GM21447 (cell line): ENCODE results near the gene EHMT1.
"Not testable (repeated sequence)": the region's sequence is repeated elsewhere in the genome, so short reads cannot be mapped to it uniquely, and the experiment has no call there.

Source experiments
- ATAC-seq: cut with Tn5 transposase; IDR thresholded peaks from one replicate; pipeline ENCODE4 v1.9.1; 2021; ENCODE audit not compliant: unreplicated experiment

Gene EHMT1

DNA sequence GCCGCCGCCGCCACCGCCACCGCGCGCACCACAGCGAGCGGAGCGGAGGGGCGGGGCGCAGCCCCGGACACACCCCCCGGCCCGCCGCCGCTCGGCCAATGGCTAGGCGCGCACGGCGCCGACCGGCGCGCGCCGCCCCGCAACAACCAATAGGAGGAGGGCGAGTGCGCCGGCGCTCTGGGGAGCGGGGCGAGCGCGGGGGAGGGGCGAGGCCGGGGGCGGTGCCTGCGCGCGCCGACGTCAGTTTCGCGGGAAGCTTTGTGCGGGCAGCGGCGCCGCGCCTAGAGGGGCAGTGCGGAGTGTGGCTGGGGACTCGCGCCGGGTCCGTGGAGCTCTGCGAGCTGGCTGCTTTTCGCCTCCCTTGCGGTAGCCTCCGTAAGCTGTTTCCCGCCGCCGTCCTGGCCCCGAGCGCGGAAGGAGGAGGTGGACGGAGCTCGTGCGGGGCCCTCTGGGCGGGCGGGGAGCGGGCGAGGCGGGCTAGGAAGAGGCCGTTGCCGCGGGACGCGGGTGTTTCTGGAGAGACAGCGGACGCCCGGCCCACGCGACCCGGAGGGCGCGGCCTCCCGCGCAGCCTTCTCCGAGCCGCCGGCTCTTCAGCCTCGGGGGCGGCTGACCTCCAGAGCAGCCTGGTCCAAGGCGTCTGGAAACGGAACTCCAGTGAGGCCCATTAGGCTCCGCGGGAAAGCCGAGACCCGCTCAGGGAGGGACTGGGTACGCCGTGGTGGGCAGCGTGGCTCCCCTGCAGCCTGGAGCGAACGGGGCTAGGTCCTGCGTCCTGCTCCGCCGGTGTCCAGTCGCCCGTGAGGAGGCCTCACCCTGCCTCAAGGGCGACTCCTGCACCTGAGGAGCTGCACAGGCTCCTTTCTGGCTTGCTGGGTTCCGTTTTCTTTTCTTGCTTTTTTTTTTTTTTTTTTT is 28.1 kb upstream of the EHMT1 start, which contains the start of gene ZMYND19:
TSS of gene ZMYND19 (minus strand) at position 44 of the 915 bp plus-strand sequence. CDS start 249 bp downstream, outside the sequence.
- peak; percentile 74 for ATAC-seq

DNA sequence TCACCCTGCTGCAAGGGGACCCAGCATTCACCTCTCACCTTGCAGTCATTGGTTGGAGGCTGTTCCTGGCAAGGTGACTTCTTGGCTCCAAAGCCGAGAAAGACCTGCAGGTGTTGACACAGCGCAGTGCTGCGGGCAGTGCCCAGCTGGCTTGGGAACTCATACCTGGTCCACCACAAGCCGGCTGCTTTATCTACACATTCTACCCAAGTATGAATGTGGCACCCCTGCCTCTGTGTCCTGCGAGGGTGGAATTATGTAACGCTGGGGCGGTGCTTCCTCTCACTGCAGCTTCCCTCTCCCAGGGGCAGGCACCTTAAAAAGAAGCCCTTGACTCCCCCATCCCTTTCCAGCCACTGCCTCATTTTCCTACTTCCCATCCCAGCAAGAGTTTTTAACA is 26.0 kb upstream of the EHMT1 start:
- no peak for ATAC-seq

DNA sequence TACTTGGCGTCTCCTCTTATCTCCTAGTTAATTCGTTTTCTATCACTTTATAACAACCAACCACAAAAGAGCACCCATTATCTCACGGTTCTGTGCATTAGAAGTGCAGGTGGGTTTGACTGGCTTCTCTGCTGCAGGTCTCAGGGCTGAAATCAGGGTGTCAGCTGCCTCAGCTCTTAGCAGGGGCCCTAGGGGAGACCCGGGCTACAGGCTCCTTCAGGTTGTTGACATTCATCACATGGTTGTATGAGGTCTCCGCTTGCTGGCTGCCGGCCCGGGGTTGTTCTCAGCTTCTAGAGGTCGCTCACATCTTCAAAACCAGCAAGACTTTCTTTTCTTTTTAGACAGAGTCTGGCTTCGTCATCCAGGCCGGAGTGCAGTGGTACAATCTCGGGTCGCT is 25.6 kb upstream of the EHMT1 start:
- no peak for ATAC-seq

DNA sequence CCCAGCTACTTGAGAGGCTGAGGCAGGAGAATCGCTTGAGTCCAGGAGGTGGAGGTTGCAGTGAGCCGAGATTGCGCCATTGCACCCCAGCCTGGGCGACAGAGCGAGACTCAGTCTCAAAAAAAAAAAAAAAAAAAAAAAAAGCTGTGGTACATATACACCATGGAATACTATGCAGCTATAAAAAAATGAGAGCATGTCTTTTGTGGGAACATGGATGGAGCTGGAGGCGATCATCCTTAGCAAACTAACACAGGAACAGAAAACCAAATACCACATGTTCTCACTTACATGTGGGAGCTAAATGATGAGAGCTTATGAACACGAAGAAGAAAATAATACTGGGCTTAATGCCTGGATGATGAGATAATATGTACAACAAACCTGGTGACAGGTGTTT is 22.2 kb upstream of the EHMT1 start:
- not testable (repeated sequence) for ATAC-seq

DNA sequence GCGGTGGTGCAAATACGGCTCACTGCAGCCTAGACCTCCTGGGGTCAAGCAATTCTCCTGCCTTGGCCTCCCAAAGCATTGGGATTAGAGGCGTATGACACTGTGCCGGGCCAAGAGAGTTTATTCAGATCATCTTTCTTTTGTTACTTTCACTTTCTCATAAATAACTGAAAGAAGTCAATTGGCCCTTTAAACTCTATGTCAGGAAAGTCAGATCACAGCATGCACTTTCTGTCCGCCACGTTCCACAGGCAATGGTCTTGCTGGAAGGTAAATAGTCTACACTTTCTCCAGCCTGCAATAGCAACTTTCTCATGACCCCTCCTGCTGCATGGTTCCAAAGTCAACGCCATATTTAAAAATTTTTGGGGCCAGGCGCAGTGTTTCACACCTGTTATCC is 19.9 kb upstream of the EHMT1 start:
- ATAC-seq: no peak

DNA sequence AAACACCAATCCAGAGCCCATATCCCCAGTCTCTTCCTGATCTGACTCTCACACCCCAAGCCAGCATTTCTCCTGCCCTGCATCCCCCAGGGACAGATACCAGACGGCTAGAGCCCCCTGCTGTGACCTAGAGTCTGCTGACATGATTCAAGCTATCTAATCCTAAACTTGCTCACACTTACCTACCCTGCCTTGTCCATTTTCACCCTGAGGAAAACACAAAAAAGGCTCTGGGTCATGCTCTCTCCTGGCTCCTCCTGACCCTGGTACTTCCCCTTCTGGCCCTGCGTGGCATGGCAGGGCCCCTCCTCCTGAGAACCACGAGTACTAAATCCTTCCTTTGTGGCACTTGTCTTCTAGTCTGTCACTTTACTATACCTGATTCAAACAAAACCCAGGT is 16.1 kb upstream of the EHMT1 start:
- no peak for ATAC-seq

DNA sequence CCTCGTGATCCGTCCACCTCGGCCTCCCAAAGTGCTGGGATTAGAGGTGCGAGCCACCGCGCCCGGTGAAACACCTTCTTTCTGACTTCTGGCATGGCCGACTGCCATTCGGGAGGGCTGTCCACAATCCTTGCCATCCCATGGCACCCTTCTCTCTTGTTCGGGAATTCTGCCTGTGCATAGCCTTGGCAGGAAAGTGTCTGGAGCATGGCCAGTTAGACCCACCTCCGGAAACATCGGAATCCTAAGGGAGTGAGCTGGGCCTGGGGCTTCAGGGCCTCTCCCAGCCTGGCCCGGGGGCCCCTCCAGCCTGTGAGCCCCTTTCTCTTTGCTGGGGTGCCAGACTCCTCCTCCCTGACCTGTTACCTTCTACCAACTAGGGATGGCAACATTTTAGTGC is 14.9 kb upstream of the EHMT1 start:
- ATAC-seq: no peak

DNA sequence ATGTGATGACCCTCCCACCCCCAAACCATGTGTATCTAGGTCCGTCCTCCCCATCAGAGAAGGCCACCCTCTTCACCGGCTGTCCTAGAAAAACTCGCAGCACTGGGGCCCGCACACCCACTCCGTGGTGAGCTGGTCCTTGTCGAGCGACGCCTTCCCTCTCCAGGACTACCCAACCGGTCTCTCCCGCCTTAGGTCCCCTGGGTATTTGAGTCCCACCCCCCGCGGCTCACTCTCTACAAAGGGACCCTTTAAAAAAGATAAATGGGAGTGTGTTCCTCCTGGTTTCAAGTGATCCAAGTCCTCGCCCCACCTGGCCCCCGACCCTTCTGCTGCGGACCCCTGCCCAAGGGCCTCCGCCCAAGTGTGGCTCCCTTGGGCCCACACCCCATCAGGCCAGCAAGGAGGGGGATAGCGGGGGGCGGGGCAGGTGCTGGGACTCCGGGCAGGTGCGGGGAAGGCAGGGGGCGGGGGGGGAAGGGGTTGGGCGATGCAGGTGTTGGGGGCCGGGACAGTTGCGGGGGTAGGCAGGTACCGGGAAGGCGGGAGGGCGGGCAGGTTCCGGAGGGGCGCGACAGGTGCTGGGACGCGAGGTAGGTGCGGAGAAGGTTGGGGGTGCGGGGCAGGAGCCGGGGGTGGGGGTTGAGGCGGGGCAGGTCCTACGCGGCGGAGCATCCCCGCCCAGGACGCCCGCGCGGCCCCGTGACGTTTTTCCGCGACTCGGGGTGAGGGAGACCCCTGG is 14.3 kb upstream of the EHMT1 start:
- ATAC-seq: no peak

DNA sequence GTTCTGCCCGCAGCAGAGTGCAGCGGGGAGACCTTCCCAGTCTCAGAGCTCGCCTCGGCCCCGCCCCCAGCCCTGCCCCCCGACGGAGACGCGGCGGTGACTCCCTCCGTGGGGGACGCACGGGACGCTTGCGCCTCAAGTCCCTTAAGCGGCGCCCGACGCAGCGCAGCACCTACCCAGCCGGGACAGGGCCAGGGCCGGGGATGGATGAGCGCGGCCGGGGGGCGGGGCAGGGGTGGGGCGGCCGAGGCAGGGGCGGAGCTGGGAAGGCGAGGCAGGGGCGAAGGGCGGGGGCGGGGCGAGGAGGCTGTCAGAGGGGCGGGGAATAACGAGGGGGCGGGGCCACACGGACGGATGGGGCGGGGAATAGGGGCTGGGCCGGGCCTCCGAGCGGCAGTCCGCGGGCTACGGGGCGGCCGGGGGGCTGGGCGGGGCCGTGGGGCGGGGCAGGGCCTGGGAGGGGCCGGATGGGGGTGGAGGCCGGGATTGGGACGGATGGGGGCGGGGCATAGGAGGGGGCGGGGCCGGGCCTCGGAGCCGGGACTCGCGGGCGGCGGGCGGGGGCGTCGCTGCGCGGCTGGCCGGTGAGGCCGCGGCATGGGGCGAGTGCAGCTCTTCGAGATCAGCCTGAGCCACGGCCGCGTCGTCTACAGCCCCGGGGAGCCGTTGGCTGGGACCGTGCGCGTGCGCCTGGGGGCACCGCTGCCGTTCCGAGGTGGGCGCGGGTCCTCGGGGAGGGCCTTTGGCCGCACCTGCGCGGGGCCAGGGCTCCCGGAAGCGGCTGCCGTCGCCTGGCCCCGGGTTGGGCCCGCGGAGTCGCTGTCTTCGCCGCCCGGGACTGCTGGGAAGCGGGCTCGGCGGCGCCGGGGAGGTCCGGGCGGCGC is 13.4 kb upstream of the EHMT1 start, which contains the start of gene ARRDC1:
TSS of gene ARRDC1 (plus strand) at position 566 of the 884 bp plus-strand sequence. CDS start at position 598, 32 bp downstream.
- ATAC-seq: peak; percentile 65

DNA sequence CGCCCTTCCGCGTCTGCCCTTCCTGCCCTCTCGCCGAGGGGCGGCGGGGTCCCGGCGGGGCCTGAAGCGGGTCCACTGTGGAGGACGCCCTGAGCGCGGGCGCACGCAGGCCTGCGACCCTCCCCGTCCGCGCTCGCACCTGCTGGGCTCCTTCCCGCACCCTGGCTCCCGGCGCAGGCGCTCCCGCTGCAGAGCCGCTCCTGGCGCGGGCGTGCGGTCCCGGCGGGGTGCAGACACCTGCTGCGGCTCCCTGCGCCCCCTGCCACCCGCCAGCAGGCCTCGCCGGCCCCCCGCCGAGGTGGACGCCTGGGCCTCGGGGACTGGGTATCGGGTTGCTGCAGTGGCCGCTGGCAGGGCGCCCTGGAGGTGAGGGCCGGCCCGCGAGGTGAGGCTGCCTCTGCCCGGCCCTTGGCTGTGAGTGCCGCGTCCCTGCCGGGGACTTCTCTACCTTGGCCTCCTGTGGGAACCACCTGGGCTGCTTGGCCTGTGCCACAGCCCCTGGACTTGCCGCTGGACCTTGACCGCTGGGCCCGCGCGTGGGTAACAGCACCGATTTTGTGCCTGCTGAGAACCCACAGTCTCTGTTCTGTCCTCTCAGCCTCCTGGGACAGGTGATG is 12.7 kb upstream of the EHMT1 start:
- peak; percentile 1 for ATAC-seq

DNA sequence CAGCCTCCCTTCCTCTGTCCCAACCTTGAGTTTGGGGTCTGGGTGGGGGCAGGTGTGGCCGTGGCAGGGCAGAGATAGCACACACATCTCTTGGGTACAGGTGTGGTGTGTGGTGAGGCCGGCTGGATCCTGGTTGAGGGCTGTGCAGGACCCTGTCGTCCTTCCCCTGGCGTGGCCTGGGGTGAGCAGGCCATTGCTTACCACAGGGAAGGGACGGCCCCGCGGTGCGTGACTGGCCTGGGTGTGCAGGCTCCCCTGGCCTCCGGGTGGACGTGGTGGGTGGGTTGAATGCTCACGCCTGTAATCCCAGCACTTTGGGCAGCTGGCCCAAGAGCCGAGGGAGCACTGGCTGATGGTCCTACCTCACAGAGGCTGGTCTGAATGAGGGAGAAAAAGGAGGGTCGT is 12.1 kb upstream of the EHMT1 start:
- ATAC-seq: no peak

DNA sequence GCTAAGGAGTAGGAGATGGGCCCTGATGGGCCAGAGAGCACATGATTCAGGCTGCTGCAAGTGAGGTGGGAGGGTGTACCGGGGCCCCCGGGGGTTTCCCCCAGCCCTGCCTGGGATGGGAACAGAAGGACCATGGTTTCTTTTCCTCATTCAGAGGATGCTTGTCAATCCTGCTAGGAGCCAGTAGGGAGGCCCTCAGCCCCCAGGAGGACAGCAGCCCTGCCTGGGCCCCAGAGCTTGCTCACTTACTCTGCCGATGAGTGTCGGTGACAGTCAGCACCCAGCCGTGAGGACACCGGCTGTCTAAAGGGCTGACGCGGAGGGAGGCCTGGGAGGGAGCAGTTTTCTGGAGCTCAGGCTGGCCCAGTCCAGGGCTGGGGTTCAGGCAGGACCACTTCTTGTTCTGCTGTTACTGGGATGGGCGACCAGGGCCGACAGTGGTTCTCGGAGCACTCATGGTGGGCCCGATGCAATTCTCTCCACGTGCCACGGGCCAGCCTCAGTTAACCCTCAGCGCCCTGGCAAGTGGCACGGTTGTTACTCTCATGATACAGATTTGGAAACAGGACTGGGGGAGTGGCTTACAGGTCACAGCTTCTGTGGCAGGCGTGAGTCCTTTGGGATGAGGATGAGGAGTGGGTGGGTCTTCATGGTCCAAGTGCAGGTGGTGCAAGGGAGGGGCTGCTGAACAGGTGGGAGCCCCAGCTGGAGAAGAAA is 11.5 kb upstream of the EHMT1 start:
- ATAC-seq: no peak

DNA sequence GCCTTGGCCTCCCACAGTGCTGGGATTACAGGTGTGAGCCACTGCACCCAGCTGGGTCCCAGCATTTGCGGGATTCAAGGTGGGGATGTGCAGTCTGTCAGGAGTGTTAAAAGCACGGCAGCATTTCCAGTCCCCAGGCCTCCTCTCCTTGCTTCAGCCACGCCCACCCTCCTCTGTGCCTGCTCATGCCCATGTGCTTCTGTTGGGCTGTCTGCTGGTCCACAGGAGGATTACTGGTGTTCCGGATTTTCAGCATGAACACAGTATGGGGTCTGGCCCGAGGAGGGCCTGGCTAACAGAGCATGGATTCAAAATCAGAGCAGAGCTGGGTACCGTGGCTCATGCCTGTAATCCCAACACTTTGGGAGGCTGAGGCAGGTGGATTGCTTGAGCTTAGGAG is 7.9 kb upstream of the EHMT1 start:
- ATAC-seq: no peak

DNA sequence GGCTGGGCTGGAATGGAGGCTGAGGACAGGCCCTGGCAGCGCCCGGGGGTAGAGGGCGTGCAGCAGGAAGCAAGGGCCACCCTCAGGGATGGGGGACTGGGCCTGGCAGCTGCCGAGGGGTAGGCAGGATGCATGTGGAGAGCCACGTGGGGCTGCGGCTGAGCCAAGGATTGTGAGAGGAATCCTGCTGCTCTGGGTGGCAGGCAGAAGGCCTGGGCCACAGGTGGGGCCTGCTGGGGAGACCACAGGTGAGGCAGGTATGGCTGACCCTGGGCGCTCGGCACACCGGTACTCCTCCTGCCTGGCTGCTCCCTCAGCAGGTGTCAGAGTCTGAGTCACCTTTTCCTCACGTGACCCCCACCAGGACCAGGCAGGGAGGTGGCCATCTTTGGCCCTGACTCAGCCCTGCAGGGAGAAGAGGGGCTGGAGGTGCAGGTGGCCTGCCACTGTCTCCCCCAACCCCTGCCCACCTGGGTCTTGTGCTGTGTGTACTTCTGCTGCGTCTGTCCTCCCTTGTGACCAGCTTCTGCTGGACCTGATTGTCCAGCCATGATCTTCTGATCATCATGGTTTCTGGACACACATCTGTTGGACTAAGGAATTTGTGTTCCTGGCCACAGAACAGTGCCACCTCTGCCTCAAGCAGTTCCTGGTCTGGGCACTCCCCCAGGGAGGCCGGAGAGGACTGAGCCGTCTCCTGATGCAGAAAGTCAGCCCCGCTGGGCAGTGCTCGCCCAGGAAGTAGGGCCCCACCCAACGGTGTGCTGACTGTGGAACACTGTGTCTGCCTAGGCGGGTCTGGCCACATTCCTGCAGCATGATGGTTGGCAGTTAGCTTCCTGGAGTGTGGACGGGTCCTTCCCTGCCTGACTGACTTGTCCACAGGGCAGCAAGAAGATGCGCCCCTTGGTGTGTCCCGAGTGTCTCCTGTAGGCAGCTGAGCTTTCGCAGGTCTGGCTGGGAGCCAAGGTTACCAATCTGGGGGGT is 6.9 kb upstream of the EHMT1 start:
- ATAC-seq: no peak

DNA sequence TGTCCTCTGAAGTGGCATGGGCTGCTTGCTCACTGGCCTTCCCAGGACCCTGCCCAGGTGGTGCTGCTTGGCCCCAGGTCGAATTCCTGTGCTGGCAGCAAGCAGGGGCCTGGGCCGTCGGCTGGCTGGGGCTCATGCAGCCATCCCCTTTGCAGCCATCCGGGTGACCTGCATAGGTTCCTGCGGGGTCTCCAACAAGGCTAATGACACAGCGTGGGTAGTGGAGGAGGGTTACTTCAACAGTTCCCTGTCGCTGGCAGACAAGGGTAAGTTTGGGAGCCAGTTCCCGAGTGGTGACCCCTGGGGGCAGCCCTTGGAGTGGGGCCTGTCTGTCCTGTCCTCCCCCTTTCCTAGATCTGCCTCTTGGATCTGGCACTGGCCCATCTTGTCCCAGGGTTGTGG is 6.1 kb upstream of the EHMT1 start:
- no peak for ATAC-seq

DNA sequence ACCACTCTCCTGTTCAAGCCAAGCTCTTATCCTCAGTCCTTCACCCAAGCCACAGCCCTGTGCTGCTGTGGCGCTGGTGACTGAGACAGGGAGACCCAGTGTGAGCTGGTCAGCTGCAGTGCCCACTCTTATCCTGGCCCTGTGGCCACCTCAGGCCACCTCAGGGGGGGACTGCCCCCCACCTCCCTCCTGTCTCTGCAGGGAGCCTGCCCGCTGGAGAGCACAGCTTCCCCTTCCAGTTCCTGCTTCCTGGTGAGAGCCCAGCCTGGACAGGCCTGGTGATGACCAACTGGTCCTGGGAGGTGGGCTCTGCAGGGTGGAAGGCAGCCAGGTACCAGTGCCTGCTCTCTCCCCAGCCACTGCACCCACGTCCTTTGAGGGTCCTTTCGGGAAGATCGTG is 5.5 kb upstream of the EHMT1 start:
- ATAC-seq: no peak

DNA sequence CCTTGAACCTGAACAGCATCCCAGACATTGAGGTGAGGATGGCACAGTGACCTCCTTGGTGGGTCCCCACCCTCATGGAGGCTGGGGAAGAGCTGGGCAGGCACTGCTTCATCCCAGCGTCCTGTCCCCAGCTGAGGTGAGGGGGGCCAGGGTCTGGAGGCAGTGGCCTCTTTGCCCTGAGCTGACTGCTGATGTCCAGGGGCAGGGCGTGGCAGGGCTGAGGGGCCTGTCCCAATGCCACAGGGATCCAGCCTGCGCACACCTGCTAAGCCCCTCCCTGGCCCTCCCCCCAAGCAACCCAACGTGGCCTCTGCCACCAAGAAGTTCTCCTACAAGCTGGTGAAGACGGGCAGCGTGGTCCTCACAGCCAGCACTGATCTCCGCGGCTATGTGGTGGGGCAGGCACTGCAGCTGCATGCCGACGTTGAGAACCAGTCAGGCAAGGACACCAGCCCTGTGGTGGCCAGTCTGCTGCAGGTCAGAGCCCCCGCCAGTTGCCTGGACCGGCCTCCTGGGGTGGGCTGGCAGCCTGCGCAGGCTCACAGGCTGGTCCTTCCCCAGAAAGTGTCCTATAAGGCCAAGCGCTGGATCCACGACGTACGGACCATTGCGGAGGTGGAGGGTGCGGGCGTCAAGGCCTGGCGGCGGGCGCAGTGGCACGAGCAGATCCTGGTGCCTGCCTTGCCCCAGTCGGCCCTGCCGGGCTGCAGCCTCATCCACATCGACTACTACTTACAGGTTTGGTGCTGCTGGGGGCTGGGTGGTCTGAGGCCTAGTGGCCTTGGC is 4.9 kb upstream of the EHMT1 start:
- no peak for ATAC-seq
